GM19452 (cell line): ENCODE results near the gene APBB3.

ENCODE experiments used
- ATAC-seq: cut with Tn5 transposase; IDR thresholded peaks from one replicate; pipeline ENCODE4 v1.9.1; 2021; ENCODE audit not compliant: unreplicated experiment

The APBB3 gene

DNA sequence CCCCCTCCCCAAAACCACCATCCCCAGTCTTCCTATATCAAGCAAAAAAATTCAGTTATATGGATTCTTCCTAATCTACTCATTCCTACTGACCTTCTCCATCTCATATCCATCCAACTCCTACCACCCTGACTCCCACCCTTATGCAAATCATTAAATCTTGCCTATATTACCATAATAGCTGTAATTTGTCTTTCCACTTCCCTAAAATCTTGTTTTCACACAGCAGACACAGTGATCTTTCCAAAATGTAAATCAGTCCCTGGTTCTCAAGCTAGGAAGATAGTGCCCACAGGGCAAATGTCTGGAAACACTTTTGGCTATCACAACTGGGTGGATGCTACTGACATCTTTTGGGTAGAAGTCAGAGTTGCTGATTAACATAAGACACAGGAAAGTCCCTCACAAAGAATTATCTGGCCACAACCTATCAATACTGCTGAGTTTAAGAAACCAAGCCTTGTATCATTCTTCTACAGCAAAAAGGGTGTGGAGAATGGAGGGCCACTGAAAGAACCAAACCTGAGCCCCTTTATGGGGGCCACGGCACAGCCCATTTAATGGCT is 8.6 kb downstream of the APBB3 start:
- no peak for ATAC-seq

DNA sequence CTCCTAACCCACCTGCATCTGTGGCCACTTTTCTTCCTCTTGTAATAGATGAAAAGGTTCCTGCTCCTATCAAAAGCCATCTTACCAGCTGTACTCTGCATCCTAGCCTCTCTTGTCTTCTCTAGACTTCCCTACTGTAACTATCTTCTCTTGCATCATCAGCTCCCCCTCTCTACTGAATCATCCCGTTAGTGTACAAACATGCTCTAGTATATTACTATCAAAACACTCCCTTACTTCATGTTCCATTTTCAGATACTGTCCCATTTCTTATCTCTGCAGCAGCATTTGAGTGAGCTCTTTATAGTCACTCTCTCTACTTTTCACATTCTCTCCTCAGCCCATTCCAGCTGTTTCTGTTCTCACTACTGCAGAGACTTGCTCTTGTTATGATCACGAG is 9.9 kb downstream of the APBB3 start:
- no peak for ATAC-seq

GRCh38 chr5:140553657-140554056 is 10.7 kb downstream of the APBB3 start:
- ATAC-seq, result no peak

GRCh38 chr5:140551872-140552271 is 12.5 kb downstream of the APBB3 start:
- ATAC-seq, result no peak

DNA sequence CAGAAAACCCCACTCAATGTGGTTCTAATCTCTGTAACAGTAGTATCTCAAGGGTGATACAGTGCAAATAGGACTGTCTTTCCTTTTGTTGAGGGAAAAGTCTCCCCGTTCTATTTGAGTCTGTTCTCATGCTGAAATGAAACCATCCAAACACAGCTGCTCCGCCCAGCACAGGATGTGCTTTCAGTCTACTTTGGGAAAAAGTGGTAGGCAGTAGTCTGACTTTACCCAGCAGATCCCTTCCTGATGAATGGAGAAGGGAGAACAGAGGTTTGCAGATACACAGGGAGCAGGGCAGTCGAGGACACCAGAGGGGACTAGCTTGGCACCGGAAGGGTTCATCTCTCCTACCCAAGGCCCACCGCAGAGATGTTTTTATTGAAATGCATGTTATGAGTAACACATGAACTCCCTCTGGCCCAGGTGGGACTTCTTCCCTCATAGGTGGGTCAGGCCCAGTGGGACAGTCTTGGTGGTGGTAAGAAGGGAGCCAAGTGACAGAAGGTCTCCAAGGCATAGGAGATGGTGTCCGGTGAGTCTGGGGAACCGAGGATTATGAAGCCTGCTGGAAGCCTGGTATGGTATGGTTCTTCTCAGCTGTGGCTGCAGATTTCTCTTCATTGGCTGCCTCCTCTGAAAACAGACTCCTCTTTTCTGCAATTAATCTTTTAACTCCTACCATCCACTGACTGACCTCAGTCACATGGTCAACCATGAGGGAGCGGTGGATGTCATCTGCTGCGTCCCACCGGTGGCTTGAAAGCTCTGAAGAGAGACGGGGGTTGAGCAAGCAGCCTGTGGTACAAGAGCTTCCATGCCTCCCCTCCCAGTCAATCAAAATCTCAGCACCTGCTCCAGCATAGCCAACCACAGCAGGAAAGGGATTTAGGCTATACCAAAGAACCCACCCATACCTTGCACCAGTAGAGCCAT is 14.0 kb downstream of the APBB3 start:
- no peak for ATAC-seq

DNA sequence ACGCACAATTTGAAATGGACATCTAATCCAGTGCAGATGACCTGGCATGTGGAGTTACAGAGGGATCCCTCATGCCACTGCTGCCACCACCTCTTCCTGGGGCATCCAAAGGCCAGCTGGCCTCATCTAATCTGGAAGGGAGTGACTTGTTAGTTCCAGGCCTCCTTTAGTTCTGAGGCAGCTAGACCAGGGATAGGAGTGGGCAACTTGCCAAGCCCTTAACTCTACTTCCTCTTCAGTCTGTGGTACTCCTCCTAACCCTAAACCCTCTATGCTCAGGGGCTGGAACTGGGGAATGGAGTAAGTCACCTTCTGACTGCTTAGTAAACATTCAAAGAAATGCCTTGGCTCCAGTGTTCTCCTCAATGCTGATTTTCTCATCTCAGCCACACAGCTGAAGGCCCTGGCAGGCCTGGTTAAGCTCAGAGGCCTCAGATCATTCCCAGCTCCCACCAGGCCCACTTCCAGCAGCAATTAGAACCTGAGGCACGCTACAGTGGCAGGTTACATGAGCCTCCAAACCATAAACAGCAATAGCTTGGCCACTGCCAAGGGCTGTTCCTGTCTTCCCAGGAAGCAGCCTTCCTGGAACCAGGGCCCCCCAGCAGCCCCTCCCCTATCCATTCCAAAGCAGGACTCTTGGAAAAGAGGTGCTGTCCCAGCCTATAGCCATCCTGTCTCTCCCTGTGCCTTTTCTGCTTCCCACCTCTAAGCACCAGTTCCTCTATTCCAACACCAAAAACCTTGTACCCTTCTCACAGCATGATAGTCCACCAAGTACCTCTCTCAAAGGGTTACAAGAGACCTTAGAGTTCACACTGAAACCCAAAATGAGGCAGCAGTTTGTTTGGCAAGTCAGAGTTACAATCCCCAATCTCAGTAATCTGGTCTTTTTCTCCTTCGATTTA is 14.9 kb downstream of the APBB3 start:
- no peak for ATAC-seq

DNA sequence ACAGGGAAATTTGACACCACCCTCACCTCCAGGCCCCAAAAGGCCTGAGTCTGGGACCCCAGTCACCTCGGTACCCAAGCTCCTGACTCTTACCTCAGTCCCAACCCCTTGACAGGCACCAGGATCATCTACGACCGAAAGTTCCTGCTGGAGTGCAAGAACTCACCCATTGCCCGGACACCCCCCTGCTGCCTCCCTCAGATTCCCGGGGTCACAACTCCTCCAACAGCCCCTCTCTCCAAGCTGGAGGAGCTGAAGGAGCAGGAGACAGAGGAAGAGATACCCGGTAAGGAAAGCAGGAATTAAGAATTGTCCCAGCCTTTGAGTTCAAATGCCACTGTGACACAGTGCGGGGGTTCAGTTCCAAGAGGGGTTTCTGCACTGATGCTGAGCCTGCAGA is 15.6 kb downstream of the APBB3 start:
- ATAC-seq, result no peak

- ATAC-seq, result no peak
Measured at GRCh38 chr5:140548300-140548688, 16.1 kb downstream of the APBB3 start.

DNA sequence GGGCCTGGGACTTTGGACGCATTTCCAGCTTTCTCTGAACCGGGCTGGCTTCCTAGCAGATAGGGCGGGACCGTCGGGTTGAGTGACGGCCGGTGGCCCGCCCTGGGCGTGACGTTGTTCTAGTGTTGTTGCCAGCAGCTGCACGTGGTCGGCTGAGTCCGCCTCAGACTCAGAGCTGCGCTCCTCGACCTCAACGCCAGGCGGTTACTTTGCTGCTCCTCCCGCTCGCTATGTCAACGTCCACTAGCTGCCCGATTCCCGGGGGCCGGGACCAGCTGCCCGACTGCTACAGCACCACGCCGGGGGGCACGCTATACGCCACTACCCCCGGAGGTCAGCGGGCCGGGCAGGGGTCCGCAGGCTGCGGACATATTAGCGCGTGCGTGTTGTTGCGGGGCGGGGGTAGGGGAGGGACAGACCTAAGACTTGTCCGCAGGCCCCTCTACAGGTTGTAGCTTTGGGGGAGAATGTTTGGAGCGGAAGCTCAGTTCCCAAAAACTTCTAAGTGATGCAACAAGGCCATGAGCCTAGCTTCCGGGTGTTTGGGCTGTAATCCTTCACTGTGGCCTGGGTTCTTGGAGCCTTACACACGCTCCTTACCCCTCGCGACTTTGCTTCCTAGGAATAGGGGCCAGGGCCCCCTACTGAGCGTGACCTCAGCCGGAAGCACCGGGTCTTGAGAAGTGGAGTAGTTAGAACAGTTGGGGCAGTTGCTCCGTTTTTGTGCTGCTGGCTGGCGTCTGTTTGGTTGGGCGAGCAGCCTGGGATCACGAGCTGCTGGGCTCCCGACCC is 16.7 kb downstream of the APBB3 start, which contains the start of gene EIF4EBP3:
Gene EIF4EBP3, plus strand, starts transcription at position 155 of the 792 bp plus-strand sequence. Its CDS starts 76 bp downstream, at position 231.
- ATAC-seq, result peak; percentile 98

- no peak for ATAC-seq
Measured at GRCh38 chr5:140546851-140547507, 17.4 kb downstream of the APBB3 start.

GRCh38 chr5:140545606-140546005 is 18.8 kb downstream of the APBB3 start:
- no peak for ATAC-seq

DNA sequence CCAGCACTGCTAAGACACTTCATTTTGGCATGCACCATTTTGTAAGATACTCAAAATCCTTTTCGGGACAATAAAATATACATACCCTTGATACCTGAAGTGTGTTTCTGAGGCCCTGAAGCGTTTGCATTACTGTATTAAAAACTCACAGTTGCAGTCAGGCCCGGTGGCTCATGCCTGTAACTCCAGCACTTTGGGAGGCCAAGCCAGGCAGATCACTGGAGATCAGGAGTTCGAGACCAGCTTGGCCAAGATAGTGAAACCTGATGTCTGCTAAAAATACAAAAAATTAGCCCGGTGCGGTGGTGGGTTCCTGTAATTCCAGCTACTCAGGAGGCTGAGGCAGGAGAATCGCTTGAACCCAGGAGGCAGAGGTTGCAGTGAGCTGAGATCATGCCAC is 19.4 kb downstream of the APBB3 start:
- ATAC-seq, result no peak

- ATAC-seq, result no peak
Measured at GRCh38 chr5:140542972-140543371, 21.4 kb downstream of the APBB3 start.

GRCh38 chr5:140540227-140540626 is 24.2 kb downstream of the APBB3 start:
- ATAC-seq, result no peak

DNA sequence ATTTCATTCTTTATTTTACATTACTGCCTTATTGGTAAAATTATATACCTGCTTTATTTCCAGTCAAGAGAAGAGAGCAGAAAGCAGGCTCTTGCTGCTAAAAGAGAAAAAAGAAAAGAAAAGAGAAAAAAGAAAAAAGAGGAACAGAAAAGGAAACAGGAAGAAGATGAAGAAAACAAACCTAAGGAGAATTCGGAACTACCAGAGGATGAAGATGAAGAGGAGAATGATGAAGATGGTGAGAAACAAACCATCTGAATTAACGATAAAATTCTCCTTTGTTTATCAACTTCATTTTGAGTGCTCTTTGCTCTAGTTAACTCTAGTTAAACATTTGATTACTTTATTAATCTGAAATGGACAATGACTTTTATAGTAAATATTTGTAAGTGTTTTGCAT is 40.4 kb downstream of the APBB3 start:
- no peak for ATAC-seq

GRCh38 chr5:140513124-140513523 is 51.3 kb downstream of the APBB3 start:
- no peak for ATAC-seq

- ATAC-seq, result no peak
Measured at GRCh38 chr5:140509898-140510297, 54.5 kb downstream of the APBB3 start.
